Hindlimb muscle (tissue), 1 donor: Measurements from ENCODE around the gene DCC. TPM values are rescaled to one million over a fixed set of nuclear protein-coding genes. Genes with fewer than 3 reads are reported as not detected.

ENCODE experiments used
- DNase-seq: peaks from one replicate; pipeline ENCODE4 v3.0.0-alpha.2; 2013
- polyA plus RNA-seq: library from polyadenylated mRNA; unstranded; fragments of 120-200 nt; gene quantifications from one replicate; pipeline ENCODE4 v1.2.1, GENCODE V29; 2013; ENCODE audit not compliant: insufficient read length

The DCC gene
- polyA plus RNA-seq, 1 donor: 0.14 TPM

DNA sequence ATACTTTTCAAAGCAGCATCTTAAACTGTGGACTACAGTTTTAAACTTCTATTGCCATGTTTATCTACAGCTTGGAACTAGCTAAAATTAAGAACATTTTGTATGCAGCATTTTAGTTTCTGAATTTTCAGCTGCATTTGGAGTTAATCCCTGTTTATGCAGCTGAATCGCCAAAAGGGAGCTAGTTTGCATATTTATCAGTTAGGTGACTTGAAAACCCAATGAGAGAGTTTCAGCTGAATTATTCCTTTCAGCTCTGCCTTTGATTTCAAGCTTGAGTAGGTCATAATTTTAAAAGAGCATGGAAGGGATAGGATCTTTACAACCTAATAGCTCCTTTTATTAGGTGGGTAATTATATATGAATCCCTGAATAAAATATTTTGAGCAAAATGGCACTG lies 1191.9 kb downstream of the DCC start:
- no peak for DNase-seq

- no peak for DNase-seq
These were observed 1194.2 kb downstream of the DCC start for GRCh38 chr18:53534203-53534602.

DNA sequence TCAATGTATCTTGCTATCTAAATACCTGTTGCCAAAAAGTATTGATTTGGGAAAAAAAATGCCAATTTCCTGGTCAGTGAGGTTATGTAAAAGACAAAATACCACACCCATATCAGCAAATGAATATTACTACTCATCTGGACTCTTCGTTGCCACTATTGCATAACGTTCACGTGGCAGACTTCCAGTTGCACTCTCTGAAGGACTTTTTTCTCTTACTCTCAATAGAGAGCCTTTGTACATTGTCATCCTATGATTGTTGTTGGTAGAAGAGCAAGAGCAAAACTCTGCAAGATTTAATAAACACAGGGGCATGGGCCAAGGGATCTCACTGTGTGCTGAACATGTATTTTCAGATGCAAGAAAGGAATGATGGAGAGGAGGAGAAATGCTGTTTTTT lies 1194.7 kb downstream of the DCC start:
- peak; percentile 3 for DNase-seq

GRCh38 chr18:53536908-53537307 lies 1196.9 kb downstream of the DCC start:
- DNase-seq: no peak

DNA sequence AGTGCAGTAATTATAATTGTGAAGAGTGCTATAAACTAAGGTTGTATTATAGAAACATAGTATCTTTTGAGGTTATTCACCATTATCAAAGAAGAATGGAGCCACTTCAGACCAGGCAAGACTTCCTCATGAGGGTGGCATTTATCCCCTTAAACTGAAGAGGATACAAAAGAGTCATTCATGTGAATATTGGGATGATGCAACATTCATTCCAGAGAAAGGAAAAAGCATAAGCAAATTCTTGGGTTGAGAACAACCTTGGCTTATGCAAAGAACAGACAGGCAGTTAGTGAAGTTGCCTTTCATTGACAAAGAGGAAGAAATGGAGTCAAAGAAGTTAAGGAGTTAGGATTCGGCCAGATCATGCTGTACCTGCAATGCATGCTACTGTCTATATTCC lies 1201.9 kb downstream of the DCC start:
- DNase-seq: no peak

DNA sequence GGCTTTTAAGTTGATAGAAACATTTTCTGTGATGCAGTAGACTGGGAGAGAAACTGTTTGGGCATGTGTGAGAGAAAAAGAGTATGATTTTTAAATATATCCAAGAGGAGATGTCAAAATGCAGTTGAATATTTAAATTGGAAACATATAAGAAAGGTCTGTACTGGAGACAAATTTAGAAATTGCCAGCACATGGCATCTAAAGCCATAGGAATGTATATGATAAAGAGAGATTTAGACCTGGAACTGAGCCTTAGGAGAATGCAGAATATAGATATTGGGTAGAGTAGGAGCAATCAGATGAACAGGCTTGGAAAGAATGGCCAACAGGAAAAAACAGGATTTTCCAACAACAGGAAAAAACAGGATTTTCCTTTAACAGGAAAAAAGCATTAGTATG lies 1203.7 kb downstream of the DCC start:
- DNase-seq: no peak

DNA sequence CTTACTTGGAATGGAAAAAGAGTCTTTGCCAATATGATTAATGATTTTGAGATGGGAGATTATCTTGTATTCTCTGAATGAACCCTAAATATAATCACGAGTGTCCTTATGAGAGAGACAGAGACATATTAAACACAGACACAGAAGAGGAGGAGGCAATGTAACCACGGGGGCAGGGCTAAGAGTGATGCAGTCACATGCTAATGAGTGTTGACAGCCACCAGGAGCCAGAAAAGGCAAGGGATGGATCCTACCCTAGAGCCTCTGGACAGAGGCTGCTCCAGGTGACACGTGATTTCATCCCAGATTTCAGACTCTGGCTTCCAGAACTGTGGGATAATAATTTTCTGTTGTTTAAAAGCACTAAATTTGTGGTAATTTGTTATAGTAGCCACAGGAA lies 1204.9 kb downstream of the DCC start:
- DNase-seq: no peak

- peak; percentile 1 for DNase-seq
These were observed 1212.0 kb downstream of the DCC start for GRCh38 chr18:53551868-53552426.

DNA sequence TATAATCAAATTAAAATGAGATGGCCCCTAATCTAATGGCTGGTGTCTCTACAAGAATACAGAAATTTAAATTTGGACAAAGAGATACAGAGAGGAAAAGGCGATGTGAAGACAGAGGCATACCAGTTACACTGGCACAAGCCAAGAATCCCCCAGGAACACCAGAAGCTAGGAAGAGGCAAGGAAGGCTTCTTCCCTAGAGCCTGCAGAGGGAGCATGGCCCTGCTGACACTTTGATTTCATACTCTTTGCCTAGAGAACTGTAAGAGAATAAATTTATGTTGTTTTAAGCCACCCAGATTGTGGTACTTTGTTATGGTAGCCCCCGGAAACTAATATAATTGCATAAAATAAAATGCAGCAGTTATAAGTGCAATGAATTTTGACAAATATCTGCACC lies 1213.0 kb downstream of the DCC start:
- DNase-seq: no peak

DNA sequence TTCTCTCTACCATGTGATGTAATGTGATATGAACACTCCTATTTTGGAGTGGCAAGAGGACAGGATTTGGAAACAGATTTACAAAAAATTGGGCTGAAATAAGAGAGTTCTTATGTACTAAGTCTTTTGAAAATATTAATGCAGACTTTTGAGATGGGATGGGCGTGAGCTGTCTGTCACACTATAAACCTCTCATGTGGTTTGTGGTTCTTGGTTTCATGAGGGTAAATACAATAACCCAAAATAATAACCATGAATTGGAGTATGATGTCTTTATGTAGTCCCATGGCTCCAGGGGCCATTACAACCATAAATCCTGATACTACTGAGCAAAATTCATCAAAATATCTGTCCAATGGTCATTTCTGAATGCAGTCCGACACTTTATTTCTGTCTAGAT lies 1216.5 kb downstream of the DCC start:
- DNase-seq: no peak

GRCh38 chr18:53560546-53560945 lies 1220.5 kb downstream of the DCC start:
- no peak for DNase-seq

GRCh38 chr18:53566626-53567025 lies 1226.6 kb downstream of the DCC start:
- no peak for DNase-seq

- DNase-seq: no peak
These were observed 1228.1 kb downstream of the DCC start for GRCh38 chr18:53567929-53568574.
